Measurements from ENCODE around the gene ZNF367.

ZNF367 gene

GRCh38 chr9:96437454-96437853, 19.3 kb upstream of the ZNF367 start:
- Histone ChIP-seq H3K9me3 (no peaks in the 10 kb centered on the region), H4K20me1 (no peaks in the 10 kb centered on the region), H3K27me3 (no peaks in the 10 kb centered on the region), H3K4me2 (no peak overlapping the region), H3K36me3 (no peaks in the 10 kb centered on the region), H3K4me3 (no peak overlapping the region), H3K9ac (no peak overlapping the region), H3K27ac (no peak overlapping the region), H3K4me1 (no peaks in the 10 kb centered on the region)
- TF ChIP-seq Cebpa-rat (IDR thresholded peaks at IDR 0.05), result no peak

GRCh38 chr9:96436456-96437126, 18.4 kb upstream of the ZNF367 start:
- no peaks in the 10 kb centered on the region for H3K36me3 ChIP-seq
- no peaks in the 10 kb centered on the region for H3K4me1 ChIP-seq
- no peak overlapping the region for H3K4me2 ChIP-seq

GRCh38 chr9:96436063-96436455, 17.9 kb upstream of the ZNF367 start:
- H3K4me3 ChIP-seq, result no peak overlapping the region
- no peaks in the 10 kb centered on the region for H4K20me1 ChIP-seq
- H3K27ac ChIP-seq, result no peak overlapping the region
- H3K36me3 ChIP-seq, result no peaks in the 10 kb centered on the region
- H3K9ac ChIP-seq, result no peak overlapping the region
- no peaks in the 10 kb centered on the region for H3K4me1 ChIP-seq
- no peak for TF ChIP-seq Cebpa-rat (IDR thresholded peaks at IDR 0.05)
- H3K9me3 ChIP-seq, result no peaks in the 10 kb centered on the region
- H3K4me2 ChIP-seq, result no peak overlapping the region
- H3K27me3 ChIP-seq, result no peaks in the 10 kb centered on the region

More at GRCh38 chr9:96436456-96437126, 18.4 kb upstream of the ZNF367 start:
- no peaks in the 10 kb centered on the region for H3K9me3 ChIP-seq
- no peak for TF ChIP-seq Cebpa-rat (IDR thresholded peaks at IDR 0.05)
- H3K4me3 ChIP-seq, result no peak overlapping the region
- no peaks in the 10 kb centered on the region for H4K20me1 ChIP-seq
- H3K27ac ChIP-seq, result no peak overlapping the region
- no peaks in the 10 kb centered on the region for H3K27me3 ChIP-seq
- H3K9ac ChIP-seq, result no peak overlapping the region

GRCh38 chr9:96435345-96435744, 17.2 kb upstream of the ZNF367 start:
- H3K36me3 ChIP-seq, result no peaks in the 10 kb centered on the region
- no peaks in the 10 kb centered on the region for H3K9me3 ChIP-seq
- no peak overlapping the region for H3K4me2 ChIP-seq
- no peaks in the 10 kb centered on the region for H3K27me3 ChIP-seq
- no peaks in the 10 kb centered on the region for H3K4me1 ChIP-seq
- no peak for TF ChIP-seq Cebpa-rat (IDR thresholded peaks at IDR 0.05)
- no peaks in the 10 kb centered on the region for H4K20me1 ChIP-seq
- no peak overlapping the region for H3K4me3 ChIP-seq
- H3K9ac ChIP-seq, result no peak overlapping the region
- no peak overlapping the region for H3K27ac ChIP-seq

- TF ChIP-seq Cebpa-rat (IDR thresholded peaks at IDR 0.05), result no peak
- H3K27me3 ChIP-seq, result no peaks in the 10 kb centered on the region
- H3K27ac ChIP-seq, result no peak overlapping the region
- no peak overlapping the region for H3K9ac ChIP-seq
- H4K20me1 ChIP-seq, result no peaks in the 10 kb centered on the region
- H3K9me3 ChIP-seq, result no peaks in the 10 kb centered on the region
- peaks cover 5% of the 10 kb centered on the region; the same call in 1 of the 2 replicates for H3K4me1 ChIP-seq
- H3K4me2 ChIP-seq, result no peak overlapping the region
- no peak overlapping the region for H3K4me3 ChIP-seq
- no peaks in the 10 kb centered on the region for H3K36me3 ChIP-seq
Observed at GRCh38 chr9:96430377-96430776, 12.2 kb upstream of the ZNF367 start.

- no peaks in the 10 kb centered on the region for H3K36me3 ChIP-seq
- no peaks in the 10 kb centered on the region for H4K20me1 ChIP-seq
- no peak overlapping the region for H3K4me2 ChIP-seq
- no peak overlapping the region for H3K4me3 ChIP-seq
- H3K9me3 ChIP-seq, result no peaks in the 10 kb centered on the region
- H3K9ac ChIP-seq, result no peak overlapping the region
- no peaks in the 10 kb centered on the region for H3K27me3 ChIP-seq
- no peak overlapping the region for H3K27ac ChIP-seq
- H3K4me1 ChIP-seq, result peaks cover 5% of the 10 kb centered on the region; the same call in 1 of the 2 replicates
- no peak for TF ChIP-seq Cebpa-rat (IDR thresholded peaks at IDR 0.05)
Observed at GRCh38 chr9:96429732-96430131, 11.6 kb upstream of the ZNF367 start.

- Histone ChIP-seq H3K27me3 (no peaks in the 10 kb centered on the region), H3K4me2 (no peak overlapping the region), H4K20me1 (no peaks in the 10 kb centered on the region), H3K4me1 (peaks cover 14% of the 10 kb centered on the region), H3K4me3 (no peak overlapping the region), H3K27ac (no peak overlapping the region), H3K9ac (no peak overlapping the region), H3K36me3 (no peaks in the 10 kb centered on the region), H3K9me3 (no peaks in the 10 kb centered on the region)
- no peak for TF ChIP-seq Cebpa-rat (IDR thresholded peaks at IDR 0.05)
Observed at GRCh38 chr9:96425500-96426169, 7.5 kb upstream of the ZNF367 start.

- peaks cover 27% of the 10 kb centered on the region for H3K4me1 ChIP-seq
- H4K20me1 ChIP-seq, result no peaks in the 10 kb centered on the region
- no peaks in the 10 kb centered on the region for H3K36me3 ChIP-seq
- H3K27me3 ChIP-seq, result no peaks in the 10 kb centered on the region
- TF ChIP-seq Cebpa-rat (IDR thresholded peaks at IDR 0.05), result no peak
- no peaks in the 10 kb centered on the region for H3K9me3 ChIP-seq
- H3K9ac ChIP-seq, result no peak overlapping the region
- no peak overlapping the region for H3K4me2 ChIP-seq
- H3K27ac ChIP-seq, result no peak overlapping the region
- H3K4me3 ChIP-seq, result no peak overlapping the region
Observed at GRCh38 chr9:96423985-96424336, 5.8 kb upstream of the ZNF367 start.

- Histone ChIP-seq H3K36me3 (no peaks in the 10 kb centered on the region), H3K4me2 (no peak overlapping the region), H3K4me3 (no peak overlapping the region), H4K20me1 (no peaks in the 10 kb centered on the region), H3K9me3 (no peaks in the 10 kb centered on the region), H3K4me1 (peaks cover 27% of the 10 kb centered on the region), H3K27me3 (no peaks in the 10 kb centered on the region), H3K27ac (no peak overlapping the region), H3K9ac (no peak overlapping the region)
- TF ChIP-seq Cebpa-rat (IDR thresholded peaks at IDR 0.05), result no peak
Observed at GRCh38 chr9:96423322-96423984, 5.3 kb upstream of the ZNF367 start.

Data from BLaER1 (cell line).